NCI-H524 (cell line): Measurements from ENCODE around the gene SPRR3.
A peak's percentile ranks its signal among the peaks of the same experiment; 100 is the strongest.
"Not testable (repeated sequence)": the region's sequence is repeated elsewhere in the genome, so short reads cannot be mapped to it uniquely, and the experiment has no call there.

ENCODE experiments used
- DNase-seq, 2 experiments: peaks; one replicate each; lab custom pipeline; 2025; lab: John Stamatoyannopoulos, UW

The SPRR3 gene

GRCh38 chr1:152983234-152983633 lies 18.3 kb upstream of the SPRR3 start:
- DNase-seq = no peak

- DNase-seq = no peak
Measured at GRCh38 chr1:152983743-152984142, 17.8 kb upstream of the SPRR3 start, which contains the start of gene SPRR1A. TSS of gene SPRR1A (plus strand) at chr1:152984081. CDS start at chr1:152985231, 1,150 bp downstream.

GRCh38 chr1:152986578-152986977 lies 15.0 kb upstream of the SPRR3 start:
- DNase-seq = no peak

- no peak for DNase-seq
Measured at GRCh38 chr1:152993186-152993585, 8.4 kb upstream of the SPRR3 start.

- DNase-seq = no peak
Measured at GRCh38 chr1:152995842-152996241, 5.7 kb upstream of the SPRR3 start.

- no peak for DNase-seq
Measured at GRCh38 chr1:152996633-152997400, 4.7 kb upstream of the SPRR3 start.

- DNase-seq = no peak
Measured at GRCh38 chr1:152997901-152998300, 3.6 kb upstream of the SPRR3 start.

GRCh38 chr1:152998476-152998875 lies 3.1 kb upstream of the SPRR3 start:
- no peak for DNase-seq

- no peak for DNase-seq
Measured at GRCh38 chr1:152999818-153000217, 1.7 kb upstream of the SPRR3 start.

GRCh38 chr1:153000294-153000693 lies 1.3 kb upstream of the SPRR3 start:
- no peak for DNase-seq

- DNase-seq = not testable (repeated sequence)
Measured at GRCh38 chr1:153011235-153011758, 9.7 kb downstream of the SPRR3 start.

GRCh38 chr1:153021829-153022228 lies 20.3 kb downstream of the SPRR3 start:
- not testable (repeated sequence) for DNase-seq

GRCh38 chr1:153022340-153022739 lies 20.8 kb downstream of the SPRR3 start:
- DNase-seq = not testable (repeated sequence)

- no peak for DNase-seq
Measured at GRCh38 chr1:153023109-153023508, 21.6 kb downstream of the SPRR3 start.

GRCh38 chr1:153024413-153024812 lies 22.9 kb downstream of the SPRR3 start:
- no peak for DNase-seq

GRCh38 chr1:153025797-153026196 lies 24.2 kb downstream of the SPRR3 start:
- DNase-seq = no peak

- DNase-seq = peak in 1 of 2 experiments; percentile 5
Measured at GRCh38 chr1:153028766-153029165, 27.2 kb downstream of the SPRR3 start.

- DNase-seq = no peak
Measured at GRCh38 chr1:153030895-153031294, 29.3 kb downstream of the SPRR3 start, which contains the start of gene SPRR1B. TSS of gene SPRR1B (plus strand) at chr1:153031203. CDS start at chr1:153032346, 1,143 bp downstream.

- no peak for DNase-seq
Measured at GRCh38 chr1:153032073-153032472, 30.5 kb downstream of the SPRR3 start.

- DNase-seq = no peak
Measured at GRCh38 chr1:153032677-153033308, 31.2 kb downstream of the SPRR3 start.

GRCh38 chr1:153035211-153035610 lies 33.7 kb downstream of the SPRR3 start:
- no peak for DNase-seq

GRCh38 chr1:153040950-153041631 lies 39.5 kb downstream of the SPRR3 start, which contains the start of gene SPRR2D:
TSS of gene SPRR2D (minus strand) at chr1:153041120. CDS start at chr1:153040346, 774 bp downstream.
- DNase-seq = no peak
